ENCODE results near the gene CYP24A1.

- TF ChIP-seq, protein P1, sequence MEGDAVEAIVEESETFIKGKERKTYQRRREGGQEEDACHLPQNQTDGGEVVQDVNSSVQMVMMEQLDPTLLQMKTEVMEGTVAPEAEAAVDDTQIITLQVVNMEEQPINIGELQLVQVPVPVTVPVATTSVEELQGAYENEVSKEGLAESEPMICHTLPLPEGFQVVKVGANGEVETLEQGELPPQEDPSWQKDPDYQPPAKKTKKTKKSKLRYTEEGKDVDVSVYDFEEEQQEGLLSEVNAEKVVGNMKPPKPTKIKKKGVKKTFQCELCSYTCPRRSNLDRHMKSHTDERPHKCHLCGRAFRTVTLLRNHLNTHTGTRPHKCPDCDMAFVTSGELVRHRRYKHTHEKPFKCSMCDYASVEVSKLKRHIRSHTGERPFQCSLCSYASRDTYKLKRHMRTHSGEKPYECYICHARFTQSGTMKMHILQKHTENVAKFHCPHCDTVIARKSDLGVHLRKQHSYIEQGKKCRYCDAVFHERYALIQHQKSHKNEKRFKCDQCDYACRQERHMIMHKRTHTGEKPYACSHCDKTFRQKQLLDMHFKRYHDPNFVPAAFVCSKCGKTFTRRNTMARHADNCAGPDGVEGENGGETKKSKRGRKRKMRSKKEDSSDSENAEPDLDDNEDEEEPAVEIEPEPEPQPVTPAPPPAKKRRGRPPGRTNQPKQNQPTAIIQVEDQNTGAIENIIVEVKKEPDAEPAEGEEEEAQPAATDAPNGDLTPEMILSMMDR (IDR thresholded peaks at IDR 0.05): no peak
- TF ChIP-seq POLR2A (IDR thresholded peaks at IDR 0.05): no peak
Measured at GRCh38 chr20:54163402-54163801, 10.4 kb downstream of the CYP24A1 start.
